SK-N-SH (cell line): ENCODE results near the gene MYO18A.

ENCODE experiments used
- EZH2phosphoT487 ChIP-seq: fragments of 200-600 bp; sonication (generic); IDR thresholded peaks from 2 replicates; pipeline ENCODE4 v1.6.1; 2017; ENCODE audit warnings: low read depth, mixed run types, mild to moderate bottlenecking, antibody characterized with exemption, moderate library complexity, borderline replicate concordance
- JUND ChIP-seq: IDR thresholded peaks from 2 replicates; pipeline ENCODE4 v1.4.0; 2012
- MXI1 ChIP-seq: IDR thresholded peaks from 2 replicates; pipeline ENCODE4 v1.6.1; 2012; ENCODE audit warnings: mild to moderate bottlenecking, low read depth, low read length, improper control_type of control experiment
- POLR2AphosphoS5 ChIP-seq: IDR thresholded peaks from 2 replicates; pipeline ENCODE4 v1.6.1; 2012; ENCODE audit warnings: low read depth, low read length
- RAD21 ChIP-seq: IDR thresholded peaks from 2 replicates; pipeline ENCODE4 v1.6.1; 2012; ENCODE audit warnings: mild to moderate bottlenecking, low read length
- YY1 ChIP-seq: IDR thresholded peaks from 2 replicates; pipeline ENCODE4 v1.4.0; 2012; ENCODE audit warnings: low read depth, mild to moderate bottlenecking
- TF ChIP-seq, protein P1 (sequence below): fragments of 200-600 bp; sonication (generic); IDR thresholded peaks from 2 replicates; pipeline ENCODE4 v1.6.1; 2017; ENCODE audit warnings: antibody characterized with exemption, mild to moderate bottlenecking, moderate library complexity
- TF ChIP-seq, protein P2 (sequence below): IDR thresholded peaks from 2 replicates; pipeline ENCODE4 v1.4.0; 2012; ENCODE audit warnings: low read depth, borderline replicate concordance
- TF ChIP-seq, protein P3 (sequence below): fragments of 150-350 bp; IDR thresholded peaks from 2 replicates; pipeline ENCODE4 v1.6.1; 2017; ENCODE audit warnings: antibody characterized with exemption, low read length, low read depth, borderline replicate concordance
- TF ChIP-seq, protein P4 (sequence below): IDR thresholded peaks from 2 replicates; pipeline ENCODE4 v1.4.0; 2012; ENCODE audit warnings: low read depth

DNA sequence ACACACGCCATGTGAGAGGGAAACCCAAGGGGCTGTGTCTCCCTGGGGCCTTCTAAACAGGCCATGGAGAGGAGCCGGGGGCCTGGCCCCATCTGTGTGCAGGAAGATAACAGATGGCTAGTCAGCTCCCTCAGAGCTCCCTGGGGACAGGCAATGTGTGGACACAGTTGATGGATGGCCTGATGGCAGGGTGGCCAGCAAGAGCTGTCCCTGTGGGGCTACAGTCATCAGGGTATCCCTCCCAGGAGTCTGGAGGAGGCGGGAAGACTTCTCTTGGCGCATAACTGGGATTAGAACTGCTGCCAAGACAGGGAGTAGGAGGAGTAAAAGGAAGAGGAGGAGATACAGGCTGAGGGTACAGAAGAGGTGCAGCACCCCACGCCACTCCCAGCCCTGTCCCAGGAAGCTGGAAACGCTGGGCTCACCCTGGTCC lies 17.3 kb downstream of the MYO18A start:
- TF ChIP-seq, protein P1, sequence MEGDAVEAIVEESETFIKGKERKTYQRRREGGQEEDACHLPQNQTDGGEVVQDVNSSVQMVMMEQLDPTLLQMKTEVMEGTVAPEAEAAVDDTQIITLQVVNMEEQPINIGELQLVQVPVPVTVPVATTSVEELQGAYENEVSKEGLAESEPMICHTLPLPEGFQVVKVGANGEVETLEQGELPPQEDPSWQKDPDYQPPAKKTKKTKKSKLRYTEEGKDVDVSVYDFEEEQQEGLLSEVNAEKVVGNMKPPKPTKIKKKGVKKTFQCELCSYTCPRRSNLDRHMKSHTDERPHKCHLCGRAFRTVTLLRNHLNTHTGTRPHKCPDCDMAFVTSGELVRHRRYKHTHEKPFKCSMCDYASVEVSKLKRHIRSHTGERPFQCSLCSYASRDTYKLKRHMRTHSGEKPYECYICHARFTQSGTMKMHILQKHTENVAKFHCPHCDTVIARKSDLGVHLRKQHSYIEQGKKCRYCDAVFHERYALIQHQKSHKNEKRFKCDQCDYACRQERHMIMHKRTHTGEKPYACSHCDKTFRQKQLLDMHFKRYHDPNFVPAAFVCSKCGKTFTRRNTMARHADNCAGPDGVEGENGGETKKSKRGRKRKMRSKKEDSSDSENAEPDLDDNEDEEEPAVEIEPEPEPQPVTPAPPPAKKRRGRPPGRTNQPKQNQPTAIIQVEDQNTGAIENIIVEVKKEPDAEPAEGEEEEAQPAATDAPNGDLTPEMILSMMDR, result no peak
- TF ChIP-seq, protein P2, sequence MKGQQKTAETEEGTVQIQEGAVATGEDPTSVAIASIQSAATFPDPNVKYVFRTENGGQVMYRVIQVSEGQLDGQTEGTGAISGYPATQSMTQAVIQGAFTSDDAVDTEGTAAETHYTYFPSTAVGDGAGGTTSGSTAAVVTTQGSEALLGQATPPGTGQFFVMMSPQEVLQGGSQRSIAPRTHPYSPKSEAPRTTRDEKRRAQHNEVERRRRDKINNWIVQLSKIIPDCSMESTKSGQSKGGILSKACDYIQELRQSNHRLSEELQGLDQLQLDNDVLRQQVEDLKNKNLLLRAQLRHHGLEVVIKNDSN, result no peak
- no peak for TF ChIP-seq YY1
- TF ChIP-seq POLR2AphosphoS5, result no peak
- no peak for TF ChIP-seq MXI1
- TF ChIP-seq, protein P3, sequence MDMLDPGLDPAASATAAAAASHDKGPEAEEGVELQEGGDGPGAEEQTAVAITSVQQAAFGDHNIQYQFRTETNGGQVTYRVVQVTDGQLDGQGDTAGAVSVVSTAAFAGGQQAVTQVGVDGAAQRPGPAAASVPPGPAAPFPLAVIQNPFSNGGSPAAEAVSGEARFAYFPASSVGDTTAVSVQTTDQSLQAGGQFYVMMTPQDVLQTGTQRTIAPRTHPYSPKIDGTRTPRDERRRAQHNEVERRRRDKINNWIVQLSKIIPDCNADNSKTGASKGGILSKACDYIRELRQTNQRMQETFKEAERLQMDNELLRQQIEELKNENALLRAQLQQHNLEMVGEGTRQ, result no peak
- TF ChIP-seq, protein P4, sequence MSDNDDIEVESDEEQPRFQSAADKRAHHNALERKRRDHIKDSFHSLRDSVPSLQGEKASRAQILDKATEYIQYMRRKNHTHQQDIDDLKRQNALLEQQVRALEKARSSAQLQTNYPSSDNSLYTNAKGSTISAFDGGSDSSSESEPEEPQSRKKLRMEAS, result no peak
- TF ChIP-seq JUND, result no peak
- TF ChIP-seq RAD21, result no peak
- no peak for TF ChIP-seq EZH2phosphoT487
